IMR-90 (cell line): ENCODE results near the gene CACYBP. TPM values are rescaled to one million over a fixed set of nuclear protein-coding genes. Genes with fewer than 3 reads are reported as not detected.

Source experiments
- ATAC-seq: fragments of 200-7000 bp; cut with Tn5 transposase; 2 replicates; pipeline ENCODE4 v1.9.1; 2020; ENCODE audit warnings: low read depth, mild to moderate bottlenecking, moderate library complexity
- BruUV-seq: library from RNA; stranded (reverse); fragments of 400-500 nt; replicated peaks from 2 replicates; lab custom pipeline; 2021; lab: Mats Ljungman, UMichigan
- CTCF ChIA-PET: fragments of 300-600 bp; formaldehyde crosslinking; extraction: SDS; loops from one replicate; lab custom pipeline; 2021; ENCODE audit warnings: antibody characterized with exemption; lab: Yijun Ruan, JAX
- POLR2A ChIA-PET: fragments of 300-600 bp; sonication (Branson Sonifier 250); formaldehyde crosslinking; loops from one replicate; lab custom pipeline; 2022; ENCODE audit warnings: antibody characterized with exemption; ENCODE audit not compliant: unreplicated experiment; lab: Charles Lee
- DNase-seq: peaks from one replicate; pipeline ENCODE4 v3.0.0; 2013
- H2AFZ ChIP-seq: replicated peaks from 2 replicates; pipeline ENCODE3; 2013; ENCODE audit warnings: low read length, mild to moderate bottlenecking; ENCODE audit not compliant: poor library complexity
- H2AK5ac ChIP-seq: 2 replicates; pipeline ENCODE4 v1.6.1; 2013; ENCODE audit warnings: low read depth, low read length, inconsistent platforms
- H2AK9ac ChIP-seq: replicated peaks from 2 replicates; pipeline ENCODE3; 2013; ENCODE audit warnings: mild to moderate bottlenecking, low read depth, low read length, moderate library complexity; ENCODE audit not compliant: poor library complexity
- H2BK120ac ChIP-seq: 2 replicates; pipeline ENCODE4 v1.6.1; 2013; ENCODE audit warnings: low read depth, low read length, inconsistent platforms
- H2BK15ac ChIP-seq: 3 replicates; pipeline ENCODE4 v1.6.1; 2013; ENCODE audit warnings: low read depth, low read length, inconsistent platforms
- H2BK20ac ChIP-seq: 2 replicates; pipeline ENCODE4 v1.6.1; 2013; ENCODE audit warnings: low read depth, mild to moderate bottlenecking, inconsistent platforms, low read length, moderate library complexity
- H2BK5ac ChIP-seq: 2 replicates; pipeline ENCODE4 v1.6.1; 2013; ENCODE audit warnings: mild to moderate bottlenecking, low read depth, low read length, inconsistent platforms; ENCODE audit not compliant: poor library complexity, severe bottlenecking
- H3K14ac ChIP-seq: replicated peaks from 2 replicates; pipeline ENCODE4 v1.6.1; 2013; ENCODE audit warnings: low read depth, low read length, inconsistent platforms
- H3K18ac ChIP-seq: 2 replicates; pipeline ENCODE4 v1.6.1; 2013; ENCODE audit warnings: low read depth, low read length, control low read depth
- H3K23ac ChIP-seq: 2 replicates; pipeline ENCODE4 v1.6.1; 2013; ENCODE audit warnings: low read depth, low read length, inconsistent platforms
- H3K27ac ChIP-seq: 2 replicates; pipeline ENCODE4 v1.5.1; 2013; ENCODE audit warnings: mild to moderate bottlenecking, control low read depth, low read length; ENCODE audit not compliant: insufficient read depth
- H3K27me3 ChIP-seq: 2 replicates; pipeline ENCODE4 v1.6.1; 2013; ENCODE audit warnings: low read length; ENCODE audit not compliant: control insufficient read depth, insufficient read depth
- H3K36me3 ChIP-seq: 2 replicates; pipeline ENCODE4 v1.6.1; 2013; ENCODE audit warnings: low read length, mixed read lengths; ENCODE audit not compliant: control insufficient read depth, insufficient read depth
- H3K4ac ChIP-seq: 2 replicates; pipeline ENCODE4 v1.6.1; 2013; ENCODE audit warnings: low read depth, low read length, inconsistent platforms
- H3K4me1 ChIP-seq: 2 replicates; pipeline ENCODE4 v1.6.1; 2013; ENCODE audit warnings: low read length, mixed read lengths; ENCODE audit not compliant: control insufficient read depth, insufficient read depth
- H3K4me2 ChIP-seq: 2 replicates; pipeline ENCODE4 v1.6.1; 2013; ENCODE audit warnings: low read depth, mild to moderate bottlenecking, control low read depth, low read length, moderate library complexity
- H3K4me3 ChIP-seq: 2 replicates; pipeline ENCODE4 v1.5.1; 2013; ENCODE audit warnings: low read depth, mild to moderate bottlenecking, control low read depth, low read length, moderate library complexity; ENCODE audit not compliant: insufficient read depth
- H3K56ac ChIP-seq: 2 replicates; pipeline ENCODE4 v1.6.1; 2013; ENCODE audit warnings: low read length, inconsistent platforms; ENCODE audit not compliant: insufficient read depth; ENCODE audit errors: extremely low read depth
- H3K79me1 ChIP-seq, 2 experiments: 2 replicates each; pipeline ENCODE4 v1.6.1; 2013; ENCODE audit warnings: low read length in 2 of 2, inconsistent platforms in 1 of 2, low read depth in 1 of 2
- H3K9ac ChIP-seq: 2 replicates; pipeline ENCODE4 v1.6.1; 2013; ENCODE audit warnings: low read depth, low read length, control low read depth
- H3K9me1 ChIP-seq: 2 replicates; pipeline ENCODE4 v1.6.1; 2013; ENCODE audit warnings: low read length, inconsistent platforms; ENCODE audit not compliant: insufficient read depth
- H3K9me3 ChIP-seq: 2 replicates; pipeline ENCODE4 v1.6.1; 2013; ENCODE audit warnings: low read length; ENCODE audit not compliant: control insufficient read depth, insufficient read depth
- H4K20me1 ChIP-seq: 2 replicates; pipeline ENCODE4 v1.6.1; 2013; ENCODE audit warnings: low read length, inconsistent platforms; ENCODE audit not compliant: insufficient read depth
- H4K5ac ChIP-seq: 2 replicates; pipeline ENCODE4 v1.6.1; 2013; ENCODE audit warnings: mild to moderate bottlenecking, low read depth, low read length, control low read depth
- H4K8ac ChIP-seq, 2 experiments: 2 replicates each; pipeline ENCODE4 v1.6.1; 2013; ENCODE audit warnings: low read depth in 2 of 2, low read length in 2 of 2, control low read depth in 1 of 2, inconsistent platforms in 1 of 2
- H4K91ac ChIP-seq: 2 replicates; pipeline ENCODE4 v1.6.1; 2013; ENCODE audit warnings: low read depth, low read length, inconsistent platforms; ENCODE audit not compliant: insufficient read depth
- CHD1 ChIP-seq: IDR thresholded peaks from 2 replicates; pipeline ENCODE4 v1.6.1; 2012; ENCODE audit warnings: low read depth, low read length, improper control_type of control experiment
- CTCF ChIP-seq: conservative IDR thresholded peaks from 2 replicates; pipeline ENCODE4 v1.5.1; 2012; ENCODE audit warnings: mild to moderate bottlenecking, low read depth, low read length, improper control_type of control experiment
- MAFK ChIP-seq: IDR thresholded peaks from 2 replicates; pipeline ENCODE4 v1.6.1; 2012; ENCODE audit warnings: low read depth, low read length, improper control_type of control experiment
- RAD21 ChIP-seq: IDR thresholded peaks from 2 replicates; pipeline ENCODE4 v1.6.1; 2012; ENCODE audit warnings: low read length, improper control_type of control experiment
- SMC3 ChIP-seq: fragments of 150-350 bp; IDR thresholded peaks from 2 replicates; pipeline ENCODE4 v1.6.1; 2016; ENCODE audit warnings: low read depth, mild to moderate bottlenecking, antibody characterized with exemption, low read length, moderate library complexity
- WGBS, 2 experiments: methylation state at CpG; one replicate each; pipeline versions ENCODE4 v1.1.5 to v1.1.7; 2013; ENCODE audit warnings: missing lambda C conversion rate in 2 of 2; ENCODE audit not compliant: insufficient read length in 1 of 2; ENCODE audit errors: extremely low coverage in 2 of 2; 5-methylcytosine and 5-hydroxymethylcytosine counted together
- dilution Hi-C: fragments of 300-500 bp; cut with HindIII; formaldehyde crosslinking; loops from one replicate; pipeline ENCODE4 v1.14.3; 2018; ENCODE audit warnings: low sequenced_read_pairs; ENCODE audit not compliant: unreplicated experiment
- in situ Hi-C: fragments of 300-500 bp; cut with MboI; formaldehyde crosslinking; loops from 3 replicates; pipeline ENCODE4 v1.14.3; 2019; ENCODE audit warnings: low sequenced_read_pairs, inconsistent platforms, mixed read lengths
- intact Hi-C: fragments of 100-400 bp; cut with micrococcal nuclease; formaldehyde crosslinking; loops from 2 replicates; pipeline ENCODE4 v1.10.0; 2022
- polyA plus RNA-seq, 3 experiments: library from polyadenylated mRNA; depleted of rRNA; stranded (reverse); fragments of >200 nt; gene quantifications; 2 replicates each; pipeline ENCODE4 v1.2.3, GENCODE V29; 2012; ENCODE audit warnings: low replicate concordance in 1 of 3
- total RNA-seq: library from RNA; depleted of rRNA; stranded (reverse); fragments of >200 nt; gene quantifications from 2 replicates; pipeline ENCODE4 v1.2.3, GENCODE V29; 2012
- TF ChIP-seq, protein P1 (sequence below): fragments of 150-350 bp; IDR thresholded peaks from 2 replicates; pipeline ENCODE4 v1.6.1; 2017; ENCODE audit warnings: mild to moderate bottlenecking, antibody characterized with exemption, low read length, low read depth

CACYBP gene
- total and polyA plus RNA-seq, 2 of the 4 experiments (the other 2 are of a cell fraction) = 61.8 to 62.8 TPM

- DNase-seq (peak; percentile 36), ATAC-seq (no peak)
- TF ChIP-seq CHD1 = 0 out of 2 replicates have a peak, but pooled peaks have one; percentile 10
- peak; percentile 39; the same call in 1 of the 2 replicates for TF ChIP-seq RAD21
- TF ChIP-seq CTCF = peak; percentile 62
- TF ChIP-seq, protein P1, sequence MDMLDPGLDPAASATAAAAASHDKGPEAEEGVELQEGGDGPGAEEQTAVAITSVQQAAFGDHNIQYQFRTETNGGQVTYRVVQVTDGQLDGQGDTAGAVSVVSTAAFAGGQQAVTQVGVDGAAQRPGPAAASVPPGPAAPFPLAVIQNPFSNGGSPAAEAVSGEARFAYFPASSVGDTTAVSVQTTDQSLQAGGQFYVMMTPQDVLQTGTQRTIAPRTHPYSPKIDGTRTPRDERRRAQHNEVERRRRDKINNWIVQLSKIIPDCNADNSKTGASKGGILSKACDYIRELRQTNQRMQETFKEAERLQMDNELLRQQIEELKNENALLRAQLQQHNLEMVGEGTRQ = no peak
- TF ChIP-seq SMC3 = peak; percentile 45
- no peak for TF ChIP-seq MAFK
- Histone ChIP-seq H2BK15ac (peak overlapping the region; percentile 21; the same call in 2 of the 3 replicates), H3K56ac (peak overlapping the region; percentile 93), H3K14ac (peak overlapping the region; percentile 100), H2BK120ac (peak overlapping the region; percentile 79), H3K23ac (peak overlapping the region; percentile 98), H3K27me3 (no peaks in the 10 kb centered on the region), H3K4me1 (peaks cover 2% of the 10 kb centered on the region; the same call in 1 of the 2 replicates), H2AK9ac (peak overlapping the region; percentile 98), H3K9ac (peak overlapping the region; percentile 89), H4K91ac (peak overlapping the region; percentile 95), H3K4me3 (peak overlapping the region; percentile 61), H2BK5ac (peak overlapping the region; percentile 94), H2AFZ (peak overlapping the region; percentile 99), H3K4me2 (peak overlapping the region; percentile 87), H4K20me1 (no peaks in the 10 kb centered on the region), H3K79me1 (peaks cover 8 to 20% of the 10 kb centered on the region in 2 experiments; a peak in 3 of 4 replicates), H3K9me1 (no peaks in the 10 kb centered on the region), H3K4ac (peak overlapping the region; percentile 99), H3K18ac (peak overlapping the region; percentile 92), H2AK5ac (peak overlapping the region; percentile 81), H2BK20ac (0 out of 2 replicates have a peak overlapping the region, but pooled peaks have one; percentile 8), H4K8ac (peak overlapping the region; percentile 53 to 100), H4K5ac (peak overlapping the region; percentile 99), H3K36me3 (no peaks in the 10 kb centered on the region), H3K27ac (peak overlapping the region; percentile 91), H3K9me3 (no peaks in the 10 kb centered on the region)
- 21% methylated on average over 5 of the region's 19 CpGs; no CpG with 5 or more reads in 1 of the 2 experiments for WGBS, 2 experiments
- POLR2A ChIA-PET = interaction anchor here (0.5 to 2.3 kb wide), 3 partner anchors 12 to 359 kb away, joined by 3 to 9 read pairs (median 7); partner anchors contain the start of gene MRPS14
- dilution Hi-C loops = no loop called here
- no TSS peak for BruUV-seq
- CTCF ChIA-PET = interaction anchor here (0.7 to 1.1 kb wide), 4 partner anchors 11 to 208 kb away, joined by 3 to 5 read pairs (median 3); no protein-coding TSS in a partner anchor
- intact Hi-C loops = loop anchor here (1.0 to 5.0 kb wide), 2 partner anchors 201 to 228 kb away; no protein-coding TSS in a partner anchor
- in situ Hi-C loops = loop anchor here (25.0 kb wide), 1 partner anchor 736 kb away; no protein-coding TSS in a partner anchor
Measured at GRCh38 chr1:174998569-174999215, 1.1 kb upstream of the CACYBP start.
